Esophagus muscularis mucosa (tissue), 4 donors: ENCODE measurements around the gene LMX1B. TPM values are rescaled to one million over a fixed set of nuclear protein-coding genes. Genes with fewer than 3 reads are reported as not detected.

ENCODE experiments used
- DNase-seq: peaks from one replicate; pipeline ENCODE4 v3.0.0-alpha.2; 2017; ENCODE audit errors: extremely low spot score
- H3K27ac ChIP-seq, 4 donors: fragments of 200-600 bp; sonication (generic); replicated peaks in 1 of 4; 1 replicate in 3 of 4; 2 replicates in 1 of 4; pipeline ENCODE4 v1.5.1; 2016 to 2019; ENCODE audit warnings: mild to moderate bottlenecking in 1 of 4
- H3K27me3 ChIP-seq, 4 donors: fragments of 200-600 bp; sonication (generic); one replicate each; pipeline versions ENCODE4 v1.5.1 to v1.6.0; 2016 to 2019
- H3K36me3 ChIP-seq, 4 donors: fragments of 200-600 bp; sonication (generic); one replicate each; pipeline ENCODE4 v1.5.1; 2016 to 2019
- H3K4me1 ChIP-seq, 4 donors: fragments of 200-600 bp; sonication (generic); one replicate each; pipeline ENCODE4 v1.5.1; 2016 to 2019
- H3K4me3 ChIP-seq, 4 donors: fragments of 200-600 bp; sonication (generic); 1 replicate in 2 of 4; 2 replicates in 2 of 4; pipeline ENCODE4 v1.5.1; 2016 to 2019; ENCODE audit warnings: mild to moderate bottlenecking in 4 of 4, moderate library complexity in 1 of 4
- H3K9me3 ChIP-seq, 4 donors: fragments of 200-600 bp; sonication (generic); 1 replicate in 3 of 4; 2 replicates in 1 of 4; pipeline ENCODE4 v1.5.1; 2016 to 2019
- CTCF ChIP-seq, 3 experiments: fragments of 200-600 bp in 2 of 3; fragments of 450-650 bp in 1 of 3; sonication (generic) in 2 of 3; IDR thresholded peaks; one replicate each; pipeline ENCODE4 v1.5.1; 2017 to 2019; ENCODE audit warnings: antibody characterized with exemption in 3 of 3, mild to moderate bottlenecking in 2 of 3, moderate library complexity in 1 of 3
- EP300 ChIP-seq: sonication (generic); formaldehyde crosslinking; IDR thresholded peaks from one replicate; pipeline ENCODE4 v1.6.1; 2017; ENCODE audit warnings: antibody characterized with exemption
- POLR2A ChIP-seq: fragments of 450-650 bp; IDR thresholded peaks from one replicate; pipeline ENCODE4 v1.6.1; 2017; ENCODE audit warnings: antibody characterized with exemption, moderate library complexity, mild to moderate bottlenecking, low read depth
- POLR2AphosphoS5 ChIP-seq, 2 donors: sonication (generic); formaldehyde crosslinking; IDR thresholded peaks; one replicate each; pipeline ENCODE4 v1.6.1; 2017; ENCODE audit warnings: antibody characterized with exemption in 2 of 2
- WGBS: methylation state at CpG from one replicate; pipeline ENCODE4 v1.1.5; 2018; 5-methylcytosine and 5-hydroxymethylcytosine counted together
- intact Hi-C: fragments of 100-400 bp; cut with DNase I; formaldehyde crosslinking; loops from one replicate; pipeline ENCODE4 v1.15.1; 2023
- total RNA-seq, 4 donors: library from RNA; depleted of rRNA; stranded (reverse); fragments of >200 nt; gene quantifications; one replicate each; pipeline versions ENCODE4 v1.1.0 to v1.2.1, GENCODE V29; 2016

LMX1B gene
- total RNA-seq, 4 donors from 2014 or later: under 0.01 to 0.66 (median 0.24) TPM

GRCh38 chr9:126584611-126585010, 29.1 kb upstream of the LMX1B start:
- Histone ChIP-seq H3K4me1 (peaks cover 21 to 25% (median 22%) of the 10 kb centered on the region in 4 donors), H3K27me3 (peaks cover 0 to 12% (median 0%) of the 10 kb centered on the region in 4 donors), H3K36me3 (no peaks in the 10 kb centered on the region), H3K27ac (no peak overlapping the region), H3K4me3 (no peak overlapping the region), H3K9me3 (no peaks in the 10 kb centered on the region)
- no peak for DNase-seq
- intact Hi-C loops: no loop called here
- TF ChIP-seq CTCF (IDR thresholded peaks at IDR 0.05): no peak
- 97% methylated on average over 7 of the region's 7 CpGs for WGBS

GRCh38 chr9:126586236-126586635, 27.5 kb upstream of the LMX1B start:
- H3K27me3 ChIP-seq: peaks cover 0 to 12% (median 0%) of the 10 kb centered on the region in 4 donors
- TF ChIP-seq POLR2AphosphoS5 (IDR thresholded peaks at IDR 0.05) (no peak), CTCF (IDR thresholded peaks at IDR 0.05) (no peak), EP300 (no peak), POLR2A (no peak)
- DNase-seq: no peak
- no peaks in the 10 kb centered on the region for H3K36me3 ChIP-seq
- H3K4me1 ChIP-seq: peaks cover 21 to 25% (median 22%) of the 10 kb centered on the region in 4 donors
- intact Hi-C loops: no loop called here
- no peaks in the 10 kb centered on the region for H3K9me3 ChIP-seq
- no peak overlapping the region for H3K27ac ChIP-seq
- no peak overlapping the region for H3K4me3 ChIP-seq
- 74% methylated on average over 13 of the region's 14 CpGs for WGBS

- Histone ChIP-seq H3K4me3 (no peak overlapping the region), H3K4me1 (peaks cover 21 to 25% (median 22%) of the 10 kb centered on the region in 4 donors), H3K27me3 (peaks cover 0 to 14% (median 0%) of the 10 kb centered on the region in 4 donors), H3K9me3 (no peaks in the 10 kb centered on the region), H3K27ac (peak overlapping the region in 3 of 4 donors; percentile 10 to 58 (median 27)), H3K36me3 (no peaks in the 10 kb centered on the region)
- DNase-seq: no peak
- no peak for TF ChIP-seq EP300
- no peak for TF ChIP-seq CTCF (IDR thresholded peaks at IDR 0.05)
- TF ChIP-seq POLR2A: no peak
- TF ChIP-seq POLR2AphosphoS5 (IDR thresholded peaks at IDR 0.05): no peak
- 36% methylated on average over 14 of the region's 20 CpGs for WGBS
- intact Hi-C loops: no loop called here
Observed at GRCh38 chr9:126587187-126588185, 26.2 kb upstream of the LMX1B start.

GRCh38 chr9:126588491-126589168, 25.1 kb upstream of the LMX1B start:
- TF ChIP-seq CTCF (IDR thresholded peaks at IDR 0.05): no peak
- no peak for TF ChIP-seq EP300
- no peak for TF ChIP-seq POLR2AphosphoS5 (IDR thresholded peaks at IDR 0.05)
- no peak for TF ChIP-seq POLR2A
- Histone ChIP-seq H3K36me3 (no peaks in the 10 kb centered on the region), H3K27ac (no peak overlapping the region), H3K27me3 (peaks cover 0 to 14% (median under 1%) of the 10 kb centered on the region in 4 donors), H3K9me3 (no peaks in the 10 kb centered on the region), H3K4me3 (no peak overlapping the region), H3K4me1 (peaks cover 21 to 23% (median 22%) of the 10 kb centered on the region in 4 donors)
- DNase-seq: no peak
- 87% methylated on average over 9 of the region's 10 CpGs for WGBS
- intact Hi-C loops: no loop called here
